GM12878 (cell line): ENCODE data around the gene SLC12A4. TPM values are rescaled to one million over a fixed set of nuclear protein-coding genes. Genes with fewer than 3 reads are reported as not detected.

Experiments used
- ASH2L ChIP-seq: fragments of 300-600, 200-600 bp; sonication (generic); IDR thresholded peaks from 2 replicates; pipeline ENCODE4 v1.6.1; 2017; ENCODE audit warnings: low read depth, mild to moderate bottlenecking, borderline replicate concordance
- BHLHE40 ChIP-seq, 2 experiments: fragments of 450-650 bp in 1 of 2; IDR thresholded peaks; 2 replicates each; pipeline ENCODE4 v1.6.1; 2011 to 2017; ENCODE audit warnings: low read depth in 2 of 2, borderline replicate concordance in 1 of 2, improper control_type of control experiment in 1 of 2, low read length in 1 of 2, mild to moderate bottlenecking in 1 of 2
- E2F8 ChIP-seq: fragments of 450-650 bp; IDR thresholded peaks from 2 replicates; pipeline ENCODE4 v1.6.1; 2018; ENCODE audit warnings: mild to moderate bottlenecking, low read depth, moderate library complexity; ENCODE audit not compliant: partially characterized antibody
- HCFC1 ChIP-seq: fragments of 150-350 bp; IDR thresholded peaks from 2 replicates; pipeline ENCODE4 v1.6.1; 2014; ENCODE audit warnings: low read length
- IRF4 ChIP-seq: IDR thresholded peaks from 2 replicates; pipeline ENCODE4 v1.6.1; 2011; ENCODE audit warnings: low read depth, low read length
- NFYA ChIP-seq: IDR thresholded peaks from 2 replicates; pipeline ENCODE4 v1.6.1; 2011; ENCODE audit warnings: low read depth, mild to moderate bottlenecking, low read length, improper control_type of control experiment, borderline replicate concordance
- POLR2AphosphoS5 ChIP-seq: IDR thresholded peaks from 2 replicates; pipeline ENCODE4 v1.6.1; 2011; ENCODE audit warnings: mild to moderate bottlenecking, low read length, inconsistent platforms
- RFX5 ChIP-seq: IDR thresholded peaks from 2 replicates; pipeline ENCODE4 v1.6.1; 2011; ENCODE audit warnings: low read depth, low read length, improper control_type of control experiment
- SIX5 ChIP-seq: IDR thresholded peaks from 2 replicates; pipeline ENCODE4 v1.6.1; 2011; ENCODE audit warnings: mild to moderate bottlenecking, low read depth, low read length, moderate library complexity; ENCODE audit not compliant: severe bottlenecking
- SMARCA5 ChIP-seq: fragments of 450-650 bp; IDR thresholded peaks from 2 replicates; pipeline ENCODE4 v1.6.1; 2017; ENCODE audit warnings: mild to moderate bottlenecking
- STAT1 ChIP-seq: fragments of 450-650 bp; conservative IDR thresholded peaks from 2 replicates; pipeline ENCODE4 v1.6.1; 2014; ENCODE audit warnings: antibody characterized with exemption, mild to moderate bottlenecking
- STAT3 ChIP-seq: IDR thresholded peaks from 2 replicates; pipeline ENCODE4 v1.6.1; 2011; ENCODE audit warnings: low read depth, low read length, improper control_type of control experiment
- ZBTB33 ChIP-seq: fragments of 450-650 bp; IDR thresholded peaks from 2 replicates; pipeline ENCODE4 v1.6.1; 2017; ENCODE audit warnings: mild to moderate bottlenecking
- ZNF24 ChIP-seq: fragments of 450-650 bp; IDR thresholded peaks from 2 replicates; pipeline ENCODE4 v1.6.1; 2017; ENCODE audit warnings: antibody characterized with exemption, mild to moderate bottlenecking
- ZNF274 ChIP-seq: IDR thresholded peaks from one replicate; pipeline ENCODE4 v1.8.0; 2011; ENCODE audit not compliant: insufficient read length, insufficient read depth
- ZNF687 ChIP-seq: fragments of 450-650 bp; IDR thresholded peaks from 2 replicates; pipeline ENCODE4 v1.6.1; 2017; ENCODE audit warnings: mild to moderate bottlenecking, moderate library complexity
- polyA plus RNA-seq, 11 experiments: library from polyadenylated mRNA; depleted of rRNA in 4 of 11; unstranded in 6 of 11; stranded (reverse) in 5 of 11; fragments of >200 nt; fragmentation: Nextera tagmentation in 4 of 11; fragmentation: Illumina TruSeq in 1 of 11; extraction: Ambion mirVana in 4 of 11; extraction: Trizol in 1 of 11; gene quantifications; 1 replicate in 1 of 11; 2 replicates in 10 of 11; pipeline versions ENCODE4 v1.2.1 to v1.2.3, GENCODE V29; 2011 to 2016; ENCODE audit warnings: inconsistent platforms in 2 of 11, missing spikeins in 2 of 11, low read depth in 1 of 11
- total RNA-seq, 4 experiments: library from RNA; depleted of rRNA in 3 of 4; stranded (reverse); fragments of >200 nt in 3 of 4; fragmentation: Illumina TruSeq in 1 of 4; extraction: Trizol in 1 of 4; gene quantifications; 2 replicates each; pipeline versions ENCODE4 v1.2.1 to v1.2.3, GENCODE V29; 2013 to 2021
- TF ChIP-seq, protein P1 (sequence below): IDR thresholded peaks from 2 replicates; pipeline ENCODE4 v1.6.1; 2012; ENCODE audit warnings: mild to moderate bottlenecking, low read depth, low read length

SLC12A4 gene
- total and polyA plus RNA-seq, 10 of the 15 experiments (the other 5 are each of a cell fraction or from before 2014, with no cell fraction given): 0.95 to 39.9 (median 14.2) TPM

GRCh38 chr16:67936124-67936879, 32.1 kb downstream of the SLC12A4 start, which contains the start of gene PSMB10 (continued):
- TF ChIP-seq BHLHE40 (IDR thresholded peaks at IDR 0.05; ENCODE audit: borderline replicate concordance in 1 of 2, low read depth in 2 of 2, low read length in 1 of 2) (peak in 1 of 2 experiments; percentile 40; a peak in 1 of 4 replicates), HCFC1 (peak; percentile 39; the same call in 1 of the 2 replicates), STAT3 (no peak), STAT1 (0 out of 2 replicates have a peak, but pooled peaks have one; percentile 37), ZNF24 (no peak), E2F8 (peak; percentile 33), RFX5 (no peak), POLR2AphosphoS5 (peak; percentile 89), ZNF274 (no peak), IRF4 (no peak), SIX5 (peak; percentile 14), ASH2L (0 out of 2 replicates have a peak, but pooled peaks have one; percentile 24), ZBTB33 (no peak), NFYA (no peak), ZNF687 (0 out of 2 replicates have a peak, but pooled peaks have one; percentile 16), SMARCA5 (0 out of 2 replicates have a peak, but pooled peaks have one; percentile 55)
- TF ChIP-seq, protein P1, sequence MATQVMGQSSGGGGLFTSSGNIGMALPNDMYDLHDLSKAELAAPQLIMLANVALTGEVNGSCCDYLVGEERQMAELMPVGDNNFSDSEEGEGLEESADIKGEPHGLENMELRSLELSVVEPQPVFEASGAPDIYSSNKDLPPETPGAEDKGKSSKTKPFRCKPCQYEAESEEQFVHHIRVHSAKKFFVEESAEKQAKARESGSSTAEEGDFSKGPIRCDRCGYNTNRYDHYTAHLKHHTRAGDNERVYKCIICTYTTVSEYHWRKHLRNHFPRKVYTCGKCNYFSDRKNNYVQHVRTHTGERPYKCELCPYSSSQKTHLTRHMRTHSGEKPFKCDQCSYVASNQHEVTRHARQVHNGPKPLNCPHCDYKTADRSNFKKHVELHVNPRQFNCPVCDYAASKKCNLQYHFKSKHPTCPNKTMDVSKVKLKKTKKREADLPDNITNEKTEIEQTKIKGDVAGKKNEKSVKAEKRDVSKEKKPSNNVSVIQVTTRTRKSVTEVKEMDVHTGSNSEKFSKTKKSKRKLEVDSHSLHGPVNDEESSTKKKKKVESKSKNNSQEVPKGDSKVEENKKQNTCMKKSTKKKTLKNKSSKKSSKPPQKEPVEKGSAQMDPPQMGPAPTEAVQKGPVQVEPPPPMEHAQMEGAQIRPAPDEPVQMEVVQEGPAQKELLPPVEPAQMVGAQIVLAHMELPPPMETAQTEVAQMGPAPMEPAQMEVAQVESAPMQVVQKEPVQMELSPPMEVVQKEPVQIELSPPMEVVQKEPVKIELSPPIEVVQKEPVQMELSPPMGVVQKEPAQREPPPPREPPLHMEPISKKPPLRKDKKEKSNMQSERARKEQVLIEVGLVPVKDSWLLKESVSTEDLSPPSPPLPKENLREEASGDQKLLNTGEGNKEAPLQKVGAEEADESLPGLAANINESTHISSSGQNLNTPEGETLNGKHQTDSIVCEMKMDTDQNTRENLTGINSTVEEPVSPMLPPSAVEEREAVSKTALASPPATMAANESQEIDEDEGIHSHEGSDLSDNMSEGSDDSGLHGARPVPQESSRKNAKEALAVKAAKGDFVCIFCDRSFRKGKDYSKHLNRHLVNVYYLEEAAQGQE: no peak
